ENCODE data around the gene SUGCT. TPM values are rescaled to one million over a fixed set of nuclear protein-coding genes. Genes with fewer than 3 reads are reported as not detected.

The SUGCT gene
- total RNA-seq, 1 experiment from 2014 or later: 5.4 TPM

DNA sequence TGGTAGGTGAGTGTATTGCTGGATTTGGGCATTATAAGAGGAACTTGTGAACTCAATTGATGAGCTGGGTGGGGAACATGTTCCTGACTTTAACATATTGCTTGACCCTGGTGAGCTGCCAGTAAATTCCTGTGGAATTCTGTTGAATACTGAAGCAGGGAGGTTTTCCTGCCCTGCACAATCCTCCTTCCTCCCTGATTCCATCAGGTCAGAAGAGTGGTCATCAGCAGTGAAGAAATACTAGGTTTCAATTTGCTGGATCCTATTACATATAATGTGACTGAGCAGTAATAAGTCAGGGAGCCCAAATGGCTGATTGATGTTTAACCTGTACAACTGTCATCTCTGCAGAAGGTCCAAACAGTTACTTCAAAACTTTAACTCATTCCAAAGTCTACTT, 581.2 kb downstream of the SUGCT start:
- Histone ChIP-seq H3K23ac (ENCODE audit: insufficient read length, low read depth, low read length) (no peak overlapping the region), H4K20me1 (ENCODE audit: control insufficient read depth, insufficient read depth, insufficient read length) (no peaks in the 10 kb centered on the region), H3K79me2 (ENCODE audit: insufficient read depth, low read length) (no peaks in the 10 kb centered on the region), H3K4ac (ENCODE audit: low read depth, low read length) (no peak overlapping the region), H3T11ph (ENCODE audit: low read length) (no peak overlapping the region), H3K9me3 (ENCODE audit: control insufficient read depth, low read depth, low read length) (no peaks in the 10 kb centered on the region), H4K5ac (ENCODE audit: insufficient read length, low read depth, low read length) (no peak overlapping the region), H2BK5ac (ENCODE audit: insufficient read length, low read length) (no peak overlapping the region), H2BK15ac (ENCODE audit: low read depth, low read length) (no peak overlapping the region), H3K4me2 (ENCODE audit: insufficient read depth, insufficient read length, low read length) (no peak overlapping the region), H2AFZ (ENCODE audit: low read length) (no peak overlapping the region), H3K4me1 (ENCODE audit: insufficient read depth, low read length) (0 out of 2 replicates have a peak, but pooled peaks cover 4% of the 10 kb centered on the region), H2AK5ac (ENCODE audit: insufficient read length, low read length) (no peak overlapping the region), H3K18ac (ENCODE audit: insufficient read length, low read depth, low read length) (no peak overlapping the region), H2BK20ac (ENCODE audit: low read depth, low read length, poor library complexity, severe bottlenecking) (no peak overlapping the region), H2BK12ac (ENCODE audit: insufficient read length, low read depth, low read length) (no peak overlapping the region), H2BK120ac (ENCODE audit: low read depth, low read length, poor library complexity, severe bottlenecking) (no peak overlapping the region), H4K91ac (ENCODE audit: insufficient read length, low read depth, low read length) (no peak overlapping the region), H3K56ac (ENCODE audit: insufficient read length, low read depth, low read length) (no peak overlapping the region), H4K8ac (replicated peaks; ENCODE audit: insufficient read length, low read depth, low read length) (no peak overlapping the region), H3K14ac (ENCODE audit: insufficient read depth, low read length) (no peak overlapping the region), H3K9ac (ENCODE audit: extremely low read depth, insufficient read length, low read length) (no peak overlapping the region), H3K23me2 (ENCODE audit: insufficient read length, low read depth, low read length, poor library complexity, severe bottlenecking) (peaks cover 2% of the 10 kb centered on the region), H3K79me1 (ENCODE audit: insufficient read depth, low read depth, low read length, poor library complexity, severe bottlenecking) (no peaks in the 10 kb centered on the region), H3K27me3 (ENCODE audit: insufficient read depth, low read length) (no peaks in the 10 kb centered on the region), H3K27ac (ENCODE audit: insufficient read length, low read depth, low read length) (no peak overlapping the region)
- no peak for TF ChIP-seq CTCF (conservative IDR thresholded peaks at IDR 0.05)
- Mint-ChIP-seq H3K9me3 (no peaks in the 10 kb centered on the region), H3K27me3 (ENCODE audit: low read depth) (no peaks in the 10 kb centered on the region), H3K4me3 (no peak overlapping the region), H3K27ac (peak overlapping the region in 1 of 3 experiments; percentile 15; a peak in 1 of 7 replicates), H3K36me3 (ENCODE audit: insufficient read depth in 1 of 3, low read depth in 3 of 3) (no peaks in the 10 kb centered on the region), H3K4me1 (peaks cover 18 to 24% of the 10 kb centered on the region in 2 experiments)
- DNase-seq: no peak
